ENCODE data around the gene CC2D2B.

CC2D2B gene

GRCh38 chr10:95941115-95941514, 33.3 kb downstream of the CC2D2B start:
- Histone ChIP-seq H3K27me3 (replicated peaks in 2 of 5; ENCODE audit: control insufficient read depth in 4 of 5, insufficient read depth in 5 of 5, low read length in 4 of 5) (no peaks in the 10 kb centered on the region), H3K4me1 (ENCODE audit: control extremely low read depth in 1 of 4, control insufficient read depth in 4 of 4, insufficient read depth in 4 of 4, low read length in 3 of 4) (peaks cover 2 to 9% (median 6%) of the 10 kb centered on the region in 4 experiments), H3K36me3 (ENCODE audit: control insufficient read depth in 4 of 4, insufficient read depth in 4 of 4, low read length in 3 of 4) (no peaks in the 10 kb centered on the region), H3K27ac (ENCODE audit: insufficient read depth in 1 of 2, low read depth in 1 of 2, low read length in 2 of 2, poor library complexity in 1 of 2, severe bottlenecking in 2 of 2) (no peak overlapping the region), H3K4me3 (ENCODE audit: control insufficient read depth in 1 of 7, extremely low read depth in 1 of 7, insufficient read depth in 4 of 7, low read depth in 2 of 7, low read length in 6 of 7) (no peak overlapping the region), H3K9me3 (ENCODE audit: control extremely low read depth in 1 of 5, control insufficient read depth in 4 of 5, insufficient read depth in 2 of 5, low read depth in 1 of 5, low read length in 4 of 5) (peaks cover 0 to 9% (median 1%) of the 10 kb centered on the region in 5 experiments)
- ChIA-PET POLR2A (no interaction called here), CTCF (no interaction called here)
- no peak for DNase-seq
- 90% methylated on average over 4 of the region's 4 CpGs for WGBS (ENCODE audit: insufficient coverage)

- ChIA-PET CTCF (interaction anchor here (1.1 to 1.5 kb wide), 2 partner anchors 10 to 56 kb away, joined by 3 to 4 read pairs; partner anchors contain the start of gene CC2D2B), POLR2A (interaction anchor here (0.5 to 1.1 kb wide), 2 partner anchors 127 to 323 kb away, joined by 3 read pairs; no protein-coding TSS in a partner anchor)
- Histone ChIP-seq H3K36me3 (ENCODE audit: control insufficient read depth in 4 of 4, insufficient read depth in 4 of 4, low read length in 3 of 4) (no peaks in the 10 kb centered on the region), H3K4me1 (ENCODE audit: control extremely low read depth in 1 of 4, control insufficient read depth in 4 of 4, insufficient read depth in 4 of 4, low read length in 3 of 4) (peaks cover 14 to 31% (median 25%) of the 10 kb centered on the region in 4 experiments), H3K27ac (ENCODE audit: insufficient read depth in 1 of 2, low read depth in 1 of 2, low read length in 2 of 2, poor library complexity in 1 of 2, severe bottlenecking in 2 of 2) (peak overlapping the region in 1 of 2 experiments; percentile 47), H3K4me3 (ENCODE audit: control insufficient read depth in 1 of 7, extremely low read depth in 1 of 7, insufficient read depth in 4 of 7, low read depth in 2 of 7, low read length in 6 of 7) (peak overlapping the region in 5 of 7 experiments; percentile 9 to 73 (median 40)), H3K27me3 (replicated peaks in 2 of 5; ENCODE audit: control insufficient read depth in 4 of 5, insufficient read depth in 5 of 5, low read length in 4 of 5) (no peaks in the 10 kb centered on the region), H3K9me3 (ENCODE audit: control extremely low read depth in 1 of 5, control insufficient read depth in 4 of 5, insufficient read depth in 2 of 5, low read depth in 1 of 5, low read length in 4 of 5) (peaks cover 0 to 23% (median 9%) of the 10 kb centered on the region in 5 experiments)
- peak; percentile 43 to 74 (median 55) for DNase-seq
- WGBS (ENCODE audit: insufficient coverage) = 6% methylated on average over 4 of the region's 7 CpGs
Observed at GRCh38 chr10:95963202-95963990, 55.6 kb downstream of the CC2D2B start.

- POLR2A ChIA-PET = interaction anchor here (1.1 kb wide), 1 partner anchor 126 kb away, joined by 3 read pairs; no protein-coding TSS in a partner anchor
- H3K4me3 ChIP-seq (ENCODE audit: control insufficient read depth in 1 of 7, extremely low read depth in 1 of 7, insufficient read depth in 4 of 7, low read depth in 2 of 7, low read length in 6 of 7) = peak overlapping the region in 5 of 7 experiments; percentile 9 to 73 (median 40)
- H3K27me3 ChIP-seq (replicated peaks in 2 of 5; ENCODE audit: control insufficient read depth in 4 of 5, insufficient read depth in 5 of 5, low read length in 4 of 5) = no peaks in the 10 kb centered on the region
- H3K27ac ChIP-seq (ENCODE audit: insufficient read depth in 1 of 2, low read depth in 1 of 2, low read length in 2 of 2, poor library complexity in 1 of 2, severe bottlenecking in 2 of 2) = peak overlapping the region in 1 of 2 experiments; percentile 47
- H3K9me3 ChIP-seq (ENCODE audit: control extremely low read depth in 1 of 5, control insufficient read depth in 4 of 5, insufficient read depth in 2 of 5, low read depth in 1 of 5, low read length in 4 of 5) = peaks cover 0 to 19% (median 8%) of the 10 kb centered on the region in 5 experiments
- CTCF ChIA-PET = interaction anchor here (1.1 to 1.5 kb wide), 2 partner anchors 11 to 57 kb away, joined by 3 to 4 read pairs; partner anchors contain the start of gene CC2D2B
- DNase-seq = peak in 2 of 3 donors; percentile 47 to 59
- H3K4me1 ChIP-seq (ENCODE audit: control extremely low read depth in 1 of 4, control insufficient read depth in 4 of 4, insufficient read depth in 4 of 4, low read length in 3 of 4) = peaks cover 14 to 31% (median 25%) of the 10 kb centered on the region in 4 experiments
- H3K36me3 ChIP-seq (ENCODE audit: control insufficient read depth in 4 of 4, insufficient read depth in 4 of 4, low read length in 3 of 4) = no peaks in the 10 kb centered on the region
- no CpG with 5 or more reads among the region's 1 CpG for WGBS (ENCODE audit: insufficient coverage)
Observed at GRCh38 chr10:95963991-95964389, 56.2 kb downstream of the CC2D2B start.

- H3K4me1 ChIP-seq (ENCODE audit: control extremely low read depth in 1 of 4, control insufficient read depth in 4 of 4, insufficient read depth in 4 of 4, low read length in 3 of 4) = peaks cover 14 to 31% (median 25%) of the 10 kb centered on the region in 4 experiments
- H3K9me3 ChIP-seq (ENCODE audit: control extremely low read depth in 1 of 5, control insufficient read depth in 4 of 5, insufficient read depth in 2 of 5, low read depth in 1 of 5, low read length in 4 of 5) = peaks cover 0 to 14% (median 2%) of the 10 kb centered on the region in 5 experiments
- DNase-seq = peak in 2 of 3 donors; percentile 28 to 37
- H3K27me3 ChIP-seq (replicated peaks in 2 of 5; ENCODE audit: control insufficient read depth in 4 of 5, insufficient read depth in 5 of 5, low read length in 4 of 5) = no peaks in the 10 kb centered on the region
- ChIA-PET CTCF (no interaction called here), POLR2A (interaction anchor here (1.1 kb wide), 1 partner anchor 126 kb away, joined by 3 read pairs; no protein-coding TSS in a partner anchor)
- WGBS (ENCODE audit: insufficient coverage) = no CpG with 5 or more reads among the region's 1 CpG
- H3K27ac ChIP-seq (ENCODE audit: insufficient read depth in 1 of 2, low read depth in 1 of 2, low read length in 2 of 2, poor library complexity in 1 of 2, severe bottlenecking in 2 of 2) = no peak overlapping the region
- H3K4me3 ChIP-seq (ENCODE audit: control insufficient read depth in 1 of 7, extremely low read depth in 1 of 7, insufficient read depth in 4 of 7, low read depth in 2 of 7, low read length in 6 of 7) = peak overlapping the region in 1 of 7 experiments; percentile 17
- no peaks in the 10 kb centered on the region for H3K36me3 ChIP-seq (ENCODE audit: control insufficient read depth in 4 of 4, insufficient read depth in 4 of 4, low read length in 3 of 4)
Observed at GRCh38 chr10:95964756-95965155, 57.0 kb downstream of the CC2D2B start.

GRCh38 chr10:95976362-95977229, 68.8 kb downstream of the CC2D2B start:
- Histone ChIP-seq H3K27ac (ENCODE audit: insufficient read depth in 1 of 2, low read depth in 1 of 2, low read length in 2 of 2, poor library complexity in 1 of 2, severe bottlenecking in 2 of 2) (no peak overlapping the region), H3K9me3 (ENCODE audit: control extremely low read depth in 1 of 5, control insufficient read depth in 4 of 5, insufficient read depth in 2 of 5, low read depth in 1 of 5, low read length in 4 of 5) (no peaks in the 10 kb centered on the region), H3K36me3 (ENCODE audit: control insufficient read depth in 4 of 4, insufficient read depth in 4 of 4, low read length in 3 of 4) (no peaks in the 10 kb centered on the region), H3K4me1 (ENCODE audit: control extremely low read depth in 1 of 4, control insufficient read depth in 4 of 4, insufficient read depth in 4 of 4, low read length in 3 of 4) (peaks cover 3 to 9% (median 5%) of the 10 kb centered on the region in 4 experiments), H3K27me3 (replicated peaks in 2 of 5; ENCODE audit: control insufficient read depth in 4 of 5, insufficient read depth in 5 of 5, low read length in 4 of 5) (no peaks in the 10 kb centered on the region), H3K4me3 (ENCODE audit: control insufficient read depth in 1 of 7, extremely low read depth in 1 of 7, insufficient read depth in 4 of 7, low read depth in 2 of 7, low read length in 6 of 7) (no peak overlapping the region)
- WGBS (ENCODE audit: insufficient coverage) = 93% methylated on average over 6 of the region's 9 CpGs
- CTCF ChIA-PET = interaction anchor here (1.4 kb wide), 1 partner anchor 63 kb away, joined by 3 read pairs; no protein-coding TSS in a partner anchor
- POLR2A ChIA-PET = no interaction called here
- peak in 2 of 3 donors; percentile 49 to 56 for DNase-seq

- ChIA-PET CTCF (interaction anchor here (0.9 kb wide), 1 partner anchor 17 kb away, joined by 3 read pairs; no protein-coding TSS in a partner anchor), POLR2A (no interaction called here)
- H3K27ac ChIP-seq (ENCODE audit: insufficient read depth in 1 of 2, low read depth in 1 of 2, low read length in 2 of 2, poor library complexity in 1 of 2, severe bottlenecking in 2 of 2) = no peak overlapping the region
- no peak overlapping the region for H3K4me3 ChIP-seq (ENCODE audit: control insufficient read depth in 1 of 7, extremely low read depth in 1 of 7, insufficient read depth in 4 of 7, low read depth in 2 of 7, low read length in 6 of 7)
- no peak for DNase-seq
- WGBS (ENCODE audit: insufficient coverage) = 100% methylated on average over 2 of the region's 2 CpGs
- H3K4me1 ChIP-seq (ENCODE audit: control extremely low read depth in 1 of 4, control insufficient read depth in 4 of 4, insufficient read depth in 4 of 4, low read length in 3 of 4) = no peaks in the 10 kb centered on the region
- no peaks in the 10 kb centered on the region for H3K36me3 ChIP-seq (ENCODE audit: control insufficient read depth in 4 of 4, insufficient read depth in 4 of 4, low read length in 3 of 4)
- H3K9me3 ChIP-seq (ENCODE audit: control extremely low read depth in 1 of 5, control insufficient read depth in 4 of 5, insufficient read depth in 2 of 5, low read depth in 1 of 5, low read length in 4 of 5) = no peaks in the 10 kb centered on the region
- no peaks in the 10 kb centered on the region for H3K27me3 ChIP-seq (replicated peaks in 2 of 5; ENCODE audit: control insufficient read depth in 4 of 5, insufficient read depth in 5 of 5, low read length in 4 of 5)
Observed at GRCh38 chr10:95982200-95982599, 74.4 kb downstream of the CC2D2B start.

Measured in common myeloid progenitor, CD34-positive (primary cell).